Colonic mucosa (tissue), 4 donors: ENCODE results near the gene BAIAP3. TPM values are rescaled to one million over a fixed set of nuclear protein-coding genes. Genes with fewer than 3 reads are reported as not detected.
A peak's percentile ranks its signal among the peaks of the same experiment; 100 is the strongest.

Experiments used
- DNase-seq: peaks from one replicate; pipeline ENCODE4 v3.0.0-alpha.2; 2020
- H3K27ac ChIP-seq: fragments of 200-600 bp; one replicate; pipeline ENCODE4 v1.8.0; 2021
- H3K27me3 ChIP-seq: fragments of 200-600 bp; one replicate; pipeline ENCODE4 v1.8.0; 2021
- H3K36me3 ChIP-seq: fragments of 200-600 bp; one replicate; pipeline ENCODE4 v1.8.0; 2021
- H3K4me1 ChIP-seq: fragments of 200-600 bp; one replicate; pipeline ENCODE4 v1.8.0; 2021; ENCODE audit warnings: mild to moderate bottlenecking
- H3K4me3 ChIP-seq: fragments of 200-600 bp; one replicate; pipeline ENCODE4 v1.8.0; 2021
- H3K9ac ChIP-seq, 2 donors: one replicate each; pipeline ENCODE4 v1.7.0; 2013; ENCODE audit warnings: control low read depth in 2 of 2, low read depth in 2 of 2, low read length in 2 of 2
- H3K9me3 ChIP-seq: fragments of 200-600 bp; one replicate; pipeline ENCODE4 v1.8.0; 2021
- intact Hi-C: fragments of 100-400 bp; cut with DNase I; formaldehyde crosslinking; loops from one replicate; pipeline ENCODE4 v1.14.1; 2022
- total RNA-seq, 2 donors: library from RNA; stranded (reverse); fragmentation: NEBNext Ultra II Directional in 1 of 2; extraction: Animal tissue kit (Norgen Biotek cat#: 25700) in 1 of 2; gene quantifications; one replicate each; pipeline ENCODE4 v1.2.1, GENCODE V29; 2021
- TF ChIP-seq, protein P1 (sequence below): fragments of 200-600 bp; IDR thresholded peaks from one replicate; pipeline ENCODE4 v1.8.0; 2022; ENCODE audit warnings: antibody characterized with exemption, mild to moderate bottlenecking
- donor health status: healthy.
- donor health status: DM: no; HTN: no; CAD: no.
- donor health status: DM: no; HTN: no; CAD: no.

The BAIAP3 gene, protein sequence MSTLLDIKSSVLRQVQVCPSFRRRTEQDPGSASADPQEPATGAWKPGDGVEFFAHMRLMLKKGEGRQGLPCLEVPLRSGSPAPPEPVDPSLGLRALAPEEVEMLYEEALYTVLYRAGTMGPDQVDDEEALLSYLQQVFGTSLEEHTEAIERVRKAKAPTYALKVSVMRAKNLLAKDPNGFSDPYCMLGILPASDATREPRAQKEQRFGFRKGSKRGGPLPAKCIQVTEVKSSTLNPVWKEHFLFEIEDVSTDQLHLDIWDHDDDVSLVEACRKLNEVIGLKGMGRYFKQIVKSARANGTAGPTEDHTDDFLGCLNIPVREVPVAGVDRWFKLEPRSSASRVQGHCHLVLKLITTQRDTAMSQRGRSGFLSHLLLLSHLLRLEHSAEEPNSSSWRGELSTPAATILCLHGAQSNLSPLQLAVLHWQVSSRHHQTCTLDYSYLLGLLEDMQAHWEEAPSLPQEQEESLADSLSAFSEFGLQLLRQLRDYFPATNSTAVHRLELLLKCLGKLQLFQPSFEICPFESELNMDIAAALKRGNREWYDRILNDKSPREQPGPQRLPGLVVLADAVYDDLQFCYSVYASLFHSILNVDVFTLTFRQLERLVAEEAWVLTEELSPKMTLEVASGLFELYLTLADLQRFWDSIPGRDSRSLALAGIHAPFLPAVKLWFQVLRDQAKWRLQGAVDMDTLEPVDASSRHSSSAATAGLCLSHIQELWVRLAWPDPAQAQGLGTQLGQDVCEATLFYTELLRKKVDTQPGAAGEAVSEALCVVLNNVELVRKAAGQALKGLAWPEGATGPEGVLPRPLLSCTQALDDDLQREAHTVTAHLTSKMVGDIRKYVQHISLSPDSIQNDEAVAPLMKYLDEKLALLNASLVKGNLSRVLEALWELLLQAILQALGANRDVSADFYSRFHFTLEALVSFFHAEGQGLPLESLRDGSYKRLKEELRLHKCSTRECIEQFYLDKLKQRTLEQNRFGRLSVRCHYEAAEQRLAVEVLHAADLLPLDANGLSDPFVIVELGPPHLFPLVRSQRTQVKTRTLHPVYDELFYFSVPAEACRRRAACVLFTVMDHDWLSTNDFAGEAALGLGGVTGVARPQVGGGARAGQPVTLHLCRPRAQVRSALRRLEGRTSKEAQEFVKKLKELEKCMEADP
- total RNA-seq, result 1 to 10 TPM; 5.5 to 9.8 TPM

DNA sequence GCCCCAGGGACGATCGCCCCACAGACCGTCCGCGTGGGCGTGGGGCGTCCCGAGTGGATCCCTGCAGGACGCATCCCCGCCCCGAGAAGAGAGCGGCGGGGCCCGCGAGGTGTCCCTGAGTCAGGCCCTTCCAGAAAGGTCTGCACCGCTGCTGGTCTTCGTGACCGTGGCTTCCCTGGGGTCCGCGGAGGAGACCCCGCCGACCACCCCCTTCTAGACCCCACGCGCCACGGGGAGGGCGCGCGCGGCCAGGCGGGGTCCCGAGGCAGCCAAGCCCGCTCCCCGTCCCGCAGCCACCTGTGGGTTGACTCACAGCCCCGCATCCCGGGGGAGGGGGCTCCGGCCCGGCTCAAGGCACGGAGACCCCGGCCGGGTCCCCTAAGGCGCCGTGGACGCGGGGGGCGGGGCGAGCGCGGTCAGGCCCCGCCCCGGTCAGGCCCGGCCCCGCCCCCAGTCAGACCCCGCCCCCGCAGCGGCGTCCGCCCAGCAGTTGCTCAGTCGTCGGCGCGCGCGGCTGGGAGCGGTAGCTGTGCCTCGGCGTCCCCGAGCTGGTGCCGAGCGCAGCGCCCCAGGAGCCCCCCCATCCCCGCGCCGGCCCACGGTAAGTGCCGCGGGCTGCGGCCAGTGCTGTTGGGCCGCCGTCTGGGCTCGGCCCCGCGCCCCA is at the start of gene BAIAP3:
Gene BAIAP3 (plus strand): TSS at position 497 of the 664 bp plus-strand sequence. CDS start 4,905 bp downstream, outside the sequence.
- Histone ChIP-seq H3K9ac (peak within 1 kb of the TSS in 1 of 2 donors; percentile 60), H3K27ac (no peak within 1 kb of the TSS), H3K4me1 (peaks cover 19% of the 10 kb centered on the region), H3K27me3 (peaks cover 49% of the 10 kb centered on the region), H3K36me3 (no peaks in the 10 kb centered on the region), H3K9me3 (no peaks in the 10 kb centered on the region), H3K4me3 (peak within 1 kb of the TSS; percentile 33)
- TF ChIP-seq, protein P1, sequence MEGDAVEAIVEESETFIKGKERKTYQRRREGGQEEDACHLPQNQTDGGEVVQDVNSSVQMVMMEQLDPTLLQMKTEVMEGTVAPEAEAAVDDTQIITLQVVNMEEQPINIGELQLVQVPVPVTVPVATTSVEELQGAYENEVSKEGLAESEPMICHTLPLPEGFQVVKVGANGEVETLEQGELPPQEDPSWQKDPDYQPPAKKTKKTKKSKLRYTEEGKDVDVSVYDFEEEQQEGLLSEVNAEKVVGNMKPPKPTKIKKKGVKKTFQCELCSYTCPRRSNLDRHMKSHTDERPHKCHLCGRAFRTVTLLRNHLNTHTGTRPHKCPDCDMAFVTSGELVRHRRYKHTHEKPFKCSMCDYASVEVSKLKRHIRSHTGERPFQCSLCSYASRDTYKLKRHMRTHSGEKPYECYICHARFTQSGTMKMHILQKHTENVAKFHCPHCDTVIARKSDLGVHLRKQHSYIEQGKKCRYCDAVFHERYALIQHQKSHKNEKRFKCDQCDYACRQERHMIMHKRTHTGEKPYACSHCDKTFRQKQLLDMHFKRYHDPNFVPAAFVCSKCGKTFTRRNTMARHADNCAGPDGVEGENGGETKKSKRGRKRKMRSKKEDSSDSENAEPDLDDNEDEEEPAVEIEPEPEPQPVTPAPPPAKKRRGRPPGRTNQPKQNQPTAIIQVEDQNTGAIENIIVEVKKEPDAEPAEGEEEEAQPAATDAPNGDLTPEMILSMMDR, result no peak
- peak; percentile 64 for DNase-seq
- intact Hi-C loops, result no loop called here

DNA sequence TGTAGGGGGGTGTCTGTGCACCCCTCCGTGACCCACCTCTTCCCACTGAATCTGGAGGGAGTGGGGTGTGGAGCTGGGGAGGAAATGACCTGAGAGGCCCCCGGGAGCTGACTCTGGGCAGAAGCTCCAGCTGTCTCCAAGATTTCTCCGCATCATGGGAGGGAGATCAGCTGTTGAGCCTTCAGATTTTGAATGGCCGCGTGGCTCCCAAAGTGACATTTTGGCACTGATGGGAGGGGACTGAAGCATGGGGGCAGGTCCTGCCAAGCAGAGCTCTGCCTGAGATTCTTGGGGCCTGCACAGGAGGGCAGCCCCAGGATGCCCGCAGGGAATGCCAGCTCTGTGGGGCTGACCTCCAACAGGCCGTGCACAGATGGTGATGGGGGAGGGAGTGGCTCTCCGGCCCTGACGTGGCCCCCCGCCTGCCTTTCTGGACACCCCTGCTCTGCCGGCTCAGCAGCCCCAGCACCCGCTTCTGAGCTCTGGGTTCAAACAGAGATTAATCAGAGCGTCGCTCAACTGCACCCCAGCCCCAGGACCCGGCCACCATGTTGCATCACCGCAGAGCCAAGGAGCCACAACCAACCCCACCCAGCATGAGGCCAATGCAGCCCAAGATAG is 49.3 kb upstream of the BAIAP3 start:
- peaks cover 16% of the 10 kb centered on the region for H3K27me3 ChIP-seq
- no peaks in the 10 kb centered on the region for H3K36me3 ChIP-seq
- TF ChIP-seq, protein P1, result no peak
- H3K27ac ChIP-seq, result no peak overlapping the region
- no peaks in the 10 kb centered on the region for H3K4me1 ChIP-seq
- H3K4me3 ChIP-seq, result no peak overlapping the region
- DNase-seq, result no peak
- intact Hi-C loops, result no loop called here
- no peak overlapping the region for H3K9ac ChIP-seq
- no peaks in the 10 kb centered on the region for H3K9me3 ChIP-seq

DNA sequence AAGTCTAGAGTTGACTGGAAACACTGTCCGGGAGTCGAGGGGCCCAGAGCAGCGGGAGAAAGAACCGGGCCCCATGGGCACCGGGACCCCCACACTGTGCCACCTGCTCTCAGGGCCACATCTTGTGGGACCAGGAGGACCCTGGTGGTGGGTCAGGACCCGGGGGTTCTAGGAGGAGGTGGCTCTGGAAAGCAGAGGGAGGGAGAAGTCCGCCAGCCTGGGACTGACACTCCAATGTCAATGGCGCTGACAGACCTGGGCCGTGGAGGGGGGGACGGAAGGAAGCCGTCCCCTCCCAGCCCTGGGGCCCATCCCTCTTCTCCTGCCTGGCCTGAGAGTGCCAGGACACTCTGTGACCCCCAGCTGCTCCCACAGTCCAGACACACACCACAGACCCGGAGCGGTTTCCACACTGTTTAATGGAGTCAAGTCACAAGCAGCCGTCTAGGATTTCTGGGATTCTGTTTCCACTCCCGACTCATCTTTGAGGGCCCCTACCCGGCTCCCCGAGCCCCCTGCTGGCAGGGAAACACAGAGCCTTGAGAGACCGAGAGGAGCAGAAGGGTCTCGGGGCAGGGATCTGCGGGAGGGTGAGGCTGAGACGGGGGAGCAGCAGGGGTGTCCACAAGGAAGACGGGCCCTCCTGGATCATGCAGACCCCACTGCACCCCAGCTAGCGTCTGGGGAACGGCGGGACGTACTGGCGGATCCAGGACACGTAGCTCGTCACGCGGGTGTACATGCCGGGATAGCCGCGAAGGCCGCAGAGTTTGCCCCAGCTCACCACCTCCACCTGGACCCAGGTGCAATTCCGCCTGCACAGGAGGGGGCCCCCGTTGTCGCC is 47.6 kb upstream of the BAIAP3 start:
- no peaks in the 10 kb centered on the region for H3K36me3 ChIP-seq
- no peak overlapping the region for H3K27ac ChIP-seq
- H3K9ac ChIP-seq, result no peak overlapping the region
- TF ChIP-seq, protein P1, result no peak
- peaks cover 21% of the 10 kb centered on the region for H3K27me3 ChIP-seq
- H3K9me3 ChIP-seq, result no peaks in the 10 kb centered on the region
- H3K4me1 ChIP-seq, result no peaks in the 10 kb centered on the region
- DNase-seq, result no peak
- no peak overlapping the region for H3K4me3 ChIP-seq
- intact Hi-C loops, result no loop called here

DNA sequence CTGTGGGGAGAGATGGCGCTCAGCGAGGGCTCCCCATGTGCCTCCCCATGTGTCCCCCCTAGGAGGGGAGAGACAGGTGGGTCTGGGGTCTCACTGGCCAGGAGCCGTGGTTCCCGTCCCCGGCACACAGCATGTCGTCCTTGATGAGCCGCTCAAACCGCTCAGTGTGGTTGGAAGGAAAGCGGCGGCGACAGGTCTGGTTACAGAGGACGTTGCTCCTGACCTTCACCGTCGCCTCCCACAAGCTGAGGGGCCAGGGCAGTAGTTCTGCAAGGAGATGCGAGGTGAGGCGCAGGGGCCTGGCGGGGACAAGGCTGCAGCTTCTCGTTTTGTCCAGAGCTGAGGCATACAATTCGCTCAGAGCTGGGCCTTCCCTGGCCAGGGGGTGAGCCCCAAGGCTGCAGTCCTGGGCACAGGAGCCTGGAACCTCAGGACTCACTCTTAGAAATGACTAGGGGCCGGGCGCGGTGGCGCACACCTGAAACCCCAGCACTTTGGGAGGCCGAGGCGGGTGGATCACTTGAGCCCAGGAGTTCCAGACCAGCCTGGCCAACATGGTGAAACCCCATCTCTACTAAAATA is 46.8 kb upstream of the BAIAP3 start:
- no peaks in the 10 kb centered on the region for H3K36me3 ChIP-seq
- H3K4me1 ChIP-seq, result peaks cover 3% of the 10 kb centered on the region
- no peak overlapping the region for H3K4me3 ChIP-seq
- no peak overlapping the region for H3K27ac ChIP-seq
- TF ChIP-seq, protein P1, result no peak
- no peak overlapping the region for H3K9ac ChIP-seq
- no peaks in the 10 kb centered on the region for H3K9me3 ChIP-seq
- no peak for DNase-seq
- peaks cover 21% of the 10 kb centered on the region for H3K27me3 ChIP-seq
- intact Hi-C loops, result no loop called here
